Brain microvascular endothelial cell (primary cell): Measurements from ENCODE around the gene FBLN7.

Experiments
- DNase-seq: peaks from one replicate; pipeline ENCODE4 v3.0.0-alpha.2; 2020
- H3K27ac ChIP-seq: fragments of 250-450 bp; sonication (Bioruptor Pico); 2 replicates; pipeline ENCODE4 v1.5.1; 2020; ENCODE audit warnings: mild to moderate bottlenecking, moderate library complexity
- H3K27me3 ChIP-seq: fragments of 250-450 bp; sonication (Bioruptor Pico); replicated peaks from 2 replicates; pipeline ENCODE4 v1.5.1; 2020; ENCODE audit warnings: mild to moderate bottlenecking
- H3K36me3 ChIP-seq: fragments of 250-450 bp; sonication (Bioruptor Pico); replicated peaks from 2 replicates; pipeline ENCODE4 v1.5.1; 2020; ENCODE audit warnings: mild to moderate bottlenecking
- H3K4me3 ChIP-seq: 2 replicates; pipeline ENCODE4 v1.5.1; 2011; ENCODE audit warnings: low read depth, mild to moderate bottlenecking, control low read depth, low read length, moderate library complexity
- in situ Hi-C: cut with HindIII; loops from 2 replicates; pipeline ENCODE4 v1.10.0; 2017; ENCODE audit warnings: low sequenced_read_pairs, low pct_ligation_motif_present
- TF ChIP-seq, protein P1 (sequence below): IDR thresholded peaks from 2 replicates; pipeline ENCODE4 v1.5.1; 2011; ENCODE audit warnings: low read depth, mild to moderate bottlenecking, moderate library complexity, low read length, control low read depth, inconsistent platforms; ENCODE audit errors: missing control alignments

Gene FBLN7

DNA sequence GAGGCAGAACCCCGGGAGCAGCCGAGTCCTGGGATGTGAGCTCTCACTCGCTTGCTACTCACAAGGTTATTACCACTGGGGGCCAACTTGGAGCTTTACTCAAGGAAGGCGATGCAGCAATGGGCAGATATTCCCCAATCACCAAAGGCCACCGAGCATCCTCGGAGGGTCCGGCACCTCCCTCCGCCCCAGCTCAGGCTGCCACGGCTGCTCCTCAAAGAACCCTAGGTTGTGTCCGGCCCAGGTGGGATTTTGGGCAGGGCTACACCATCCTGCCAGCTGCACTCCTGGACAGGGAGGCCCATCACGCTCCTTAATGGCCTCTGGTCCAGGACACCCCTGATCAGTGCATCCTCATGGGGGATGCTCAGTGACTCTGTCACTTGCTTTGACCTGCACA, 24.8 kb downstream of the FBLN7 start:
- in situ Hi-C loops = no loop called here
- TF ChIP-seq, protein P1, sequence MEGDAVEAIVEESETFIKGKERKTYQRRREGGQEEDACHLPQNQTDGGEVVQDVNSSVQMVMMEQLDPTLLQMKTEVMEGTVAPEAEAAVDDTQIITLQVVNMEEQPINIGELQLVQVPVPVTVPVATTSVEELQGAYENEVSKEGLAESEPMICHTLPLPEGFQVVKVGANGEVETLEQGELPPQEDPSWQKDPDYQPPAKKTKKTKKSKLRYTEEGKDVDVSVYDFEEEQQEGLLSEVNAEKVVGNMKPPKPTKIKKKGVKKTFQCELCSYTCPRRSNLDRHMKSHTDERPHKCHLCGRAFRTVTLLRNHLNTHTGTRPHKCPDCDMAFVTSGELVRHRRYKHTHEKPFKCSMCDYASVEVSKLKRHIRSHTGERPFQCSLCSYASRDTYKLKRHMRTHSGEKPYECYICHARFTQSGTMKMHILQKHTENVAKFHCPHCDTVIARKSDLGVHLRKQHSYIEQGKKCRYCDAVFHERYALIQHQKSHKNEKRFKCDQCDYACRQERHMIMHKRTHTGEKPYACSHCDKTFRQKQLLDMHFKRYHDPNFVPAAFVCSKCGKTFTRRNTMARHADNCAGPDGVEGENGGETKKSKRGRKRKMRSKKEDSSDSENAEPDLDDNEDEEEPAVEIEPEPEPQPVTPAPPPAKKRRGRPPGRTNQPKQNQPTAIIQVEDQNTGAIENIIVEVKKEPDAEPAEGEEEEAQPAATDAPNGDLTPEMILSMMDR = no peak
- no peak for DNase-seq
- Histone ChIP-seq H3K4me3 (no peak overlapping the region), H3K27ac (no peak overlapping the region), H3K27me3 (no peaks in the 10 kb centered on the region), H3K36me3 (no peaks in the 10 kb centered on the region)

DNA sequence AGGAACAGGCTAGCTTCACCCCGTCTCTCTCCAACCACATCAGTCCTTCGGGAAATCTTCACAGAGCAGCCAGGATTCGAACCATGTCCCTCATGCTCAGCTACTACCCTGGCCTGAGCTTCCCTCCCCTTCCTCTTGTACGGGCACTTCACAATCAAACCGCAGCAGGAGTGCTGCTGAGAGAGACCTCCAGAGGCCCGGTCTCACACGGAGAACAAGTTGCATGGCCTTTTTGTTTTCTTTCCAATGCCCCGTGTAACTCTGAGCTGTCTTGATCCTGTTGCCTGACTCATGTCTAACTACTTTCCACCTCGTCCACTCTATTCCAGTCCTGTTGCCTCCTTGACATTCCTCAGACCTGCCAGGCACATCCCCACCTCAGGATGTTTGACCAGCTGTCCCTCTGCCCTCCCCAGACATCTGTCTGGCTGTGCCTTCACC, 25.4 kb downstream of the FBLN7 start:
- Histone ChIP-seq H3K36me3 (no peaks in the 10 kb centered on the region), H3K4me3 (no peak overlapping the region), H3K27ac (no peak overlapping the region), H3K27me3 (no peaks in the 10 kb centered on the region)
- no peak for DNase-seq
- TF ChIP-seq, protein P1 = no peak
- in situ Hi-C loops = no loop called here

DNA sequence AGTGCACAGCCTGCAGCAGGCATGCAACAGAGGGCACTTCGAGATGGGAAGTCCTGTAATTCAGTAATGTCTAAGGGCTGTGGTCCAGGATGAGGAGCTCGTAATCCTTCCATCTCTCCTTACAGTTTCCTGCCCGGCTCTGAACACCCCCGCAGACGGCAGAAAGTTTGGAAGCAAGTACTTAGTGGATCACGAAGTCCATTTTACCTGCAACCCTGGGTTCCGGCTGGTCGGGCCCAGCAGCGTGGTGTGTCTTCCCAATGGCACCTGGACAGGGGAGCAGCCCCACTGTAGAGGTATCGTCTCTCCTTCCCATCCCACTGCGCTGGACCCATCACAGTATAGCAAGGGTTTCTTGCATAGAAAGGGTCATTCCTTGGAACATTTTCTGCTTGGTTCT, 26.7 kb downstream of the FBLN7 start:
- DNase-seq = no peak
- TF ChIP-seq, protein P1 = no peak
- no peak overlapping the region for H3K27ac ChIP-seq
- H3K4me3 ChIP-seq = no peak overlapping the region
- in situ Hi-C loops = no loop called here
- no peaks in the 10 kb centered on the region for H3K36me3 ChIP-seq
- H3K27me3 ChIP-seq = no peaks in the 10 kb centered on the region

DNA sequence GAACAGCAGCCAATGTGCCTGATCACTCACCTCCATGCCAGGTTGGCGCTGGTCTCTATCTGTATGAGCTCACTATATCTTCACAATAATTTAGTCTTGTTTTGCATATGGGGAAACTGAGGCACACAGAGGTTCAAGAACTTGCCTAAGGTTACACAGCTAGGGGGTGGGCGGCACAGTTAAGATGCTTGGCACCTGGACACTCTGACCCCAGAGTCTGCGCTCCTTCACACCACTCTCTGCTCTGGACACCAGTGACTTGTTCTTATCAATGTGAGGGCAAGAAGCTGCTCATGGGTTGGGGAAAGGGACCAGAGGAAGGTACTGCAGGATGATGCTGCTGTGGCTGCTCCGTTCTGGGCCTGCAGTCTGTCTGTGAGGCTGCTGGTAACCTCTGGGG, 27.1 kb downstream of the FBLN7 start:
- H3K4me3 ChIP-seq = no peak overlapping the region
- in situ Hi-C loops = no loop called here
- TF ChIP-seq, protein P1 = no peak
- no peak overlapping the region for H3K27ac ChIP-seq
- no peaks in the 10 kb centered on the region for H3K36me3 ChIP-seq
- no peaks in the 10 kb centered on the region for H3K27me3 ChIP-seq
- no peak for DNase-seq

DNA sequence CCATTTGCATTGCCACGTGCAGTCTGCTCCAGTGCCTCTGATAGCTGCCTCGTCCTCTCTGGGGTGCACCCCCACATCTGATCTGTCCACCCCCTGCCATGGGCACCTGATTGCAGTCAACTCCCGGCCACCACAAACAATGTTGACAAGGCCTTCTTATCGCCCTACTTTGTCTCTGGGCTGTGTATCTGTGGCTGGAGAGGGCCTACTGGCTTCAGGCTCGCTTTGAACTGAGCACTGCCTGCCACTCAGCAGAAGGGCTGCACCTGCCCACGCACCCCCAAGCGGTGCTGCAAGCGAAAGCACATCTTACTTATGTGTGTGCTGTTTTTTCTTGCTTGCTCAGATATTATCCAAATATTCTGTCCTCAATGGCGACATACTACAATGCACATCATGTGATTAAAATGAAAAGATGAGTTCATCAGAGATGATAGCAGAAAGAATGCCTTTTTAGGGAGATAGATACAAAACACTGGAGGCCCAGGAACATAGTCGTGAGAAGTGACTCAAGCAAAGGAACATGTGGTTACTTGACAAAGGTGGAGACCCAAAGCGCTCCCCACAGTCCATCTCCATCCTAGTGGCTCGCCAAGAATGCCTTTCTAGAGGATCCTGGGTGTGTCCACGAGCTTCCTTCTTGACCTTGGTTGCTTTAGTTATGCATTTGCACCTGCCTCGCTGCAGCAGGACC, 28.8 kb downstream of the FBLN7 start:
- no peak overlapping the region for H3K27ac ChIP-seq

More for the DNA sequence above, 28.8 kb downstream of the FBLN7 start:
- DNase-seq = no peak
- in situ Hi-C loops = no loop called here
- TF ChIP-seq, protein P1 = no peak
- Histone ChIP-seq H3K36me3 (no peaks in the 10 kb centered on the region), H3K27me3 (no peaks in the 10 kb centered on the region), H3K4me3 (no peak overlapping the region)
